GM10266 (cell line): Measurements from ENCODE around the gene UBE2J2.

Experiments used
- DNase-seq: peaks from one replicate; pipeline ENCODE4 v3.0.0; 2012; ENCODE audit errors: extremely low spot score
- CTCF ChIP-seq: IDR thresholded peaks from 2 replicates; pipeline ENCODE4 v1.5.1; 2012; ENCODE audit warnings: mild to moderate bottlenecking, low read depth; ENCODE audit not compliant: control insufficient read depth, insufficient read depth; ENCODE audit errors: missing control alignments

The UBE2J2 gene

GRCh38 chr1:1282998-1283397 is 9.3 kb upstream of the UBE2J2 start:
- DNase-seq, result no peak
- no peak for TF ChIP-seq CTCF

- TF ChIP-seq CTCF, result no peak
- no peak for DNase-seq
Measured at GRCh38 chr1:1281533-1282321, 8.1 kb upstream of the UBE2J2 start.

GRCh38 chr1:1280782-1281481 is 7.3 kb upstream of the UBE2J2 start:
- DNase-seq, result no peak
- no peak for TF ChIP-seq CTCF

GRCh38 chr1:1279028-1279427 is 5.4 kb upstream of the UBE2J2 start:
- no peak for TF ChIP-seq CTCF
- DNase-seq, result no peak

GRCh38 chr1:1278620-1279019 is 5.0 kb upstream of the UBE2J2 start:
- DNase-seq, result no peak
- TF ChIP-seq CTCF, result no peak

- no peak for TF ChIP-seq CTCF
- no peak for DNase-seq
Measured at GRCh38 chr1:1275836-1276235, 2.2 kb upstream of the UBE2J2 start.

- no peak for TF ChIP-seq CTCF
- DNase-seq, result no peak
Measured at GRCh38 chr1:1274931-1275431, 1.3 kb upstream of the UBE2J2 start.
